Fibroblast of peridontal ligament (primary cell): ENCODE data around the gene PNPO.

Source experiments
- DNase-seq: peaks from one replicate; pipeline ENCODE4 v3.0.0-alpha.2; 2010; ENCODE audit errors: extremely low read depth

The PNPO gene

DNA sequence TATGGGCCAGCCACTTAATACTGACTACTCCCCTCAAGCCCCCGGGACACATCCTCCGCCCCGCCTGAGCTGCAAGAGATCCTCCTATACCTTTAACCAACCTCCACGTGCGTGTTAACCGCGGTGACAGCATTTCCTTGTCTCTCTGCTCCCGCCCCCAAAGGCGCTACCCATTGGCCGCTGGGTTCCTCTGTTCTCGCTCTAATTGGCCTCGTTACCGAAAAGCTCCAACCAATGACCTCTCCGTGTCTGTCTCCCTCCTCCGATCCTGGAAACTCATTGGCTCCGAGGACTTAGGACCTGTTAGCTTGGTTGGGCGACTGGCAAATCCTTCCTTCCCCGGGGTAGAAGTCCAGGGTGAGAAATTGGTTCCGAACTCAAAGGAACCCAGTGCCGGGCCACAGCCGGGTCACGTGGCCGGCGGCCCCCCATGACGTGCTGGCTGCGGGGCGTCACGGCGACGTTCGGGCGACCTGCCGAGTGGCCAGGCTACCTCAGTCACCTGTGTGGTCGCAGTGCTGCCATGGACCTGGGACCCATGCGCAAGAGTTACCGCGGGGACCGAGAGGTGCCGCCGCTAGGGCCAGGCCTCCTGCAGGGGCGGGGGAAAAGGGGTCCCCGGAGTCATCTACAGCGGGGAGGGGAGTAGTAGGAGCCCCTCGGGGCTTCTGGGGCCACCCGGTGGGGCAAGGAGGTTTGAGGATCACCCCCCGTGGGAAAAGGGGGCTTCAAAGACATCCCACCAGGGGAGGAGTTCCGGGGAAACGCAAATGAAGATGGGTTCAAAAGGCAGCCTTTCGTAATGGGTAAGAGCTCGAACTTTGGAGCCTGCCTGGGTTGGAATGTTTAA lies at the start of gene PNPO:
Gene PNPO, plus strand, starts transcription at position 326 of the 850 bp plus-strand sequence. Its CDS starts 105 bp downstream, at position 431.
- peak; percentile 99 for DNase-seq

DNA sequence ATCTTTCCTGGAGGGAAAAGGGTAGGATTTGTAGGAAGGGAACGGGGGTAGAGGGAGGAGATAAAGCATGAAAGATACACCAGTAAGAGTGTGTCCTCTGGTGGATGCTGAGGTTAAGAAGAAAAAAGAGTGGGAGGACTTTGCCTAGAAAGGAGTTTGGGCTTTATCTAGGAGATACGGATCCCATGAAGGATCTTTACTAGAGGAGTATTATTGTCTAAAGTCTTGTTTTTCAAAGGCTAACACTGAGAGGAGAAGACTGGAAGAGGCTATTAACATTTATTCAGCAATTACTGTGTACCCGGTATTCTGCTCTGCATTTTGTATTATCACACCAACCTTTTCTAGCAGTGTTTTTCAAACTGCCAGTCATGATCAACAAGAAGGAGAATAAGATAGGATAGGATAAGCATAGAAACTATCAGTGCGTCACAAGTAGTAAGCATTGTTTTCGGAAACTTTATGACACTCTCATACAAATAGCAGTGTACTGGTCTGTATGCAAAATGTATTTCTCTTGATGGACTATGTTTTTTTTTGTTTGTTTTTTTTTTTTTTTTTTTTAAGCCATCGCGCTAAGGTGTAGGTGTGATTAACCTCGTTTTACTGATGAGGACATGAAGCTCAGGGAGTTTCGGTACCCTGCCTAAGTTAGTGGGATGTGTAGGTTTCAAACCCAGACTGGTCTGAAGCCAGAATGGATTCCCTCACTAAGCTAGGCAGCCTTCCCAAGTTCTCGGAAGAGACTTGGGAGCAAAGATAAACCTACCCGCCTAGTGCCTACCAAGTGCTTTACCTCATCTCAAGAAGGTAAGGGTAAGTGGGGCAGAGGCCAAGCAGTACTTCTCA lies 46.6 kb upstream of the PNPO start:
- peak; percentile 10 for DNase-seq

DNA sequence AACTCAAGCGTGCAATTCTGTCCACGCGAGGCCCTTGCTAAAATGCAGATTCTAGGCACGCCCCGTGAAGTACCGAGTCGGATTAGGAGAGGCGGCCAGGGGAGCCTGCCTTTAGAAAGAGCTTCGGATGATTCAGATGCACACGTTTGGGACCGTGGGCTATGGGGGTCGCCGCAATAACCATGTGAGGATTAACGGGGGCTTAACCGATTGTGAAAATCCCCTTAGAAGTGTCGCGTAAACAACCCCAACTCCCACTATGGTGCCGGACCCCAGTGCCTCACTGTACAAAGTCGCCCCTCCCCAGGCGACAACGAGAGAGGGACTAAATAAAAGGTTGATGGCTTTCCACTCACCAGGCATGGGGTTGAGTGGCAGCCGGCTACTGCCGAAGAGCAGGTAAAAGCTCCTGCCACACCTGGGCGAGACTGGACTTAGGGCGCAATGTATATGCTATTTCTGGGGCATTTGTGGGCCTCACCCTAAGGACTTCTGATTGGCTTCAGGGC lies 46.0 kb upstream of the PNPO start:
- peak; percentile 45 for DNase-seq

DNA sequence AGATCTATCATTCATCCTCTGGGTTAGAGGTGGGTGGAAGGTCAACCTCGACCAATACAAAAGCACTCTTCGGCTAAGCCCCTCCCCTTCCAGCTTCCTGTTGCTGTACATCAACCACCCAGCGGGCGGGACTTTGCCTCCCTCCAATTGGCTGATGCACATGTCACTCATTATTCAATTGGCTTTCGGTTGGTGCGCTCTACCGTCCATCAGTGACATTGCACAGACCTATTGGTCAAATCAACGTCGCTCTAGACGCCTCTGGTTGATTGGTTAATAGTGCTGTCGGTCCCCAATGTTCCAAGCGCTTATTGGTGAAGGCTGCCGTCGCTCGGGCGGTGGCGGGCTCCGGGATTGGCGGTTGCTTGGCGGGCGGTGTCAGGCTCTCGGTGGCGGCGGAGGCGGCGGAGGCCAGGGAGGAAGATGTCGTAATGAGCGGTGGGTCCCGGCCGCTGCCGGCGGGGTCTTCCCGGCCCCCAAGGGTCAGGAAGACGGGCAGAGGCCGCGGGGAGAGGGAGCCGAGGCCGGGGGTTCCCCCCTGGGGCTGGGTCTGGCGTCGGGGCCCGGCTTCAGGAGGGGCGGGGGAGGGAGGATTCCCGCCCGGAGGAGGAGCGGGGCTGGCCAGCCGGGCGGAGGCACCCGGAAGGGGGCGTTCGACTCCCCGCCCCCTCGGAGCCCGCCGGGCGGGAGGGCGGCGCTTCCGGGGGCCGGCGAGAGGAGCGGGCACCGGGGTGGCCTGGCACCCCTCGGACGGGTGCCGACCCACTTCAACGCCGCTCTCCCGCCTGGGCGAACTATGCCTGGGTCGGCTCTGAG lies 45.3 kb upstream of the PNPO start, which contains the start of gene SP2:
Gene SP2, plus strand, starts transcription at position 381 of the 816 bp plus-strand sequence. Its CDS starts 51 bp downstream, at position 432.
- peak; percentile 100 for DNase-seq

- peak; percentile 25 for DNase-seq
Measured at GRCh38 chr17:47896672-47897490, 44.5 kb upstream of the PNPO start.

GRCh38 chr17:47897561-47897960 lies 43.8 kb upstream of the PNPO start:
- no peak for DNase-seq

DNA sequence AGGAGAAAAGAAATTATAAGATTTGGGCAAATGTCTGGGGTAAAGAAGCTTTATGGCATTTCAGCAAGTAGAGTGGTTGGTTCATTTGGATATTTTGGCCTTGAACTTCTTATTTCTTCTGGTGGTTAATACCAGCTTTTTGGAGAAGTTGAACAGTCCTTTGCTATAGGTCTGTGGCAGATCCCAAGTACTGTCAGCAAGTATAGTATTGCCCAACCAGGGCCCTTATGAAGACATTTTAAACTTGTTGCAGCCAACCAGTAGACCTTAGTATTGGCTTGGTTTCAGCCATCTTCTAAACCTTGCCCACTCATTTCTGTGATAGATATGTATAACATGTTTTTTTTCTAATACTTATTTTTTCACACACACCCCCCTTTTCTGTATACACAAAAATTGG lies 43.1 kb upstream of the PNPO start:
- DNase-seq, result no peak

GRCh38 chr17:47899643-47900042 lies 41.7 kb upstream of the PNPO start:
- no peak for DNase-seq

GRCh38 chr17:47901423-47901822 lies 39.9 kb upstream of the PNPO start:
- no peak for DNase-seq

DNA sequence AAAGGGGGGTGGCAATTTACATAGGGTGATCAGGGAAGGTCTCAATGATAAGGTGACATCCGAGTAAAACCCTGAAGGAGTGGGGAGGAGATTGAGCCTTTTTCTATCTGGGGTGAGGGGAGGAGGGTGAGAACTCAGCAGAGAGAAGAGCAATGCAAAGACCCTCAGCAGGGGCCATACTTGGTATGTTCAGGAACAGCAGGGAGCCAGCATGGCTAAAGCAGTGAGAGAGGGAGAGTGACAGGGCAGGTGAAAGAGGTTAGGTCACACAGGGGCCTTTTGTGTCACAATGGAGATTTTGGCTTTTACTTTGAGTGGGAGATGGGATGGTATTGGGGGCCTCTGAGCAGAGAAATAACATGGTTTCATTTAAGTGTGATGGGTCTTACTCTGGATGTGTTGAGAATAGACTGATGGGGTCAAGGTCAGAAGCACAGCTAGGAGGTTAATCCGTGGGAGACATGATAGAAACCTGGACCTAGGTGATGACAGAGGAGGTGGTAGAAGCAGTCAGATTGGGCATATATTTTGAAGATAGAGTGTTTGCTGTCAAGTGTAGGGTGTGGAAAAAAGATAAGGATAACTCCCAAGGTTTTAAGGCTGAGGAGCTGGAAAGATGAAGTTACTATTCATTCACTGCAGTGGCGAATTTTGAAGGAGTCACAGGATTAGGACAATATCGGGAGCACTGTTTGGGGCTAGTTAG lies 39.2 kb upstream of the PNPO start:
- DNase-seq, result no peak

DNA sequence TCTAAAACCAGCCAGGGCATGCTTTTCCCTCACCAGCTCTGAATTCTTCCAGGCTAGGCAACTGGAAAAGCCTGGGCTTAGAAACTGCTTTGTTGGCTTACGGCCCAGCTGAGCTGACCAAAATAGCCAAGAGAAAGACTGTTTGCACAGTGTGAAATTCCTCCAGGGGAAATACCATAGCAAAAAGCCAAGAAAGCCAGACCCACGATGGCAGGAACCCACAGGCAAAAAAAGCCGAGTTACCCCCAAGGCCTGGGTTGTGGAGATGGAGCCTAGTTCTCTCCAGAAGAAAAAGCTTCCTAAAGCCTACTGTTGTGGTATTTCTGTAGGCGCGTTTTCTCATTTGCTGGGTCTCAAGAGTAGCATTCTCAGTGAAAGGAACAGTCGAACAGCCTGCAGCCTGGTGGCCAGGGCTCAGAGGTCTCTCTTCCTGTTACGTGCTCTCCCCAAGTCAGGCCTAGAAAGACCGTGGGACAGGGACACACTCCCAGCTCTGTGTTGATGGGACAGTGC lies 36.1 kb upstream of the PNPO start:
- DNase-seq, result peak; percentile 96

- no peak for DNase-seq
Measured at GRCh38 chr17:47906443-47906842, 34.9 kb upstream of the PNPO start.

GRCh38 chr17:47907932-47908562 lies 33.3 kb upstream of the PNPO start:
- DNase-seq, result peak; percentile 73

- DNase-seq, result no peak
Measured at GRCh38 chr17:47913050-47913449, 28.3 kb upstream of the PNPO start.

DNA sequence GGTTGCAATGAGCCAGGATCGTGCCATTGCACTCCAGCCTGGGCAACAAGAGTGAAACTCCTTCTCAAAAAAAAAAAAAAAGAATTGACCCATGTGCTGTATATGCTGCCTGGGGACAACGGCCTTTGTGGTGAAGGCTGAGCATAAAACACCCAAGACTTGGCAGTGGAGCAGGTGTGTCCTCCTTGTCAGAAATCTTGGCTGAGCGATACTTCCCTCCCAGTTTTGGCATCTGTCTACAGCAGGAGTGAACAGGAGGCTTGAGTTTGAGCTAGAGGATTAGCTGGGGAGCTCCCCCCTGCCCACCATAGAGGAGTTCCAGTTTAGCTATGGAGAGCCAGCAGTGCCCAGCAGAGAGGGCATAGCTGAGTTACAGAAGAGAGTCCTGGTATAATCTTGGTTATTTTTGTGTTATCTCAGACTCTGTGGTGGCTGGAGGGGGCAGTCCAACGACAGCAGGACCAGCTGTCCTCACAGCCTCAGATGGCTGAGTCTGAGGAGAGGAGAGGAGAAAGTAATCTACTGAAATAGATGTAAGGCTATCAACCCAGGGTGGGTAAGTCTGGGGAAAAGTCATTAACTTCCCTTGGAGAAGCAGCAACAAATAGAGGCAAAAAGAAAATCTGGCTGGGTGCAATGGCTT lies 26.9 kb upstream of the PNPO start:
- DNase-seq, result no peak

- DNase-seq, result no peak
Measured at GRCh38 chr17:47915776-47916398, 25.5 kb upstream of the PNPO start.

DNA sequence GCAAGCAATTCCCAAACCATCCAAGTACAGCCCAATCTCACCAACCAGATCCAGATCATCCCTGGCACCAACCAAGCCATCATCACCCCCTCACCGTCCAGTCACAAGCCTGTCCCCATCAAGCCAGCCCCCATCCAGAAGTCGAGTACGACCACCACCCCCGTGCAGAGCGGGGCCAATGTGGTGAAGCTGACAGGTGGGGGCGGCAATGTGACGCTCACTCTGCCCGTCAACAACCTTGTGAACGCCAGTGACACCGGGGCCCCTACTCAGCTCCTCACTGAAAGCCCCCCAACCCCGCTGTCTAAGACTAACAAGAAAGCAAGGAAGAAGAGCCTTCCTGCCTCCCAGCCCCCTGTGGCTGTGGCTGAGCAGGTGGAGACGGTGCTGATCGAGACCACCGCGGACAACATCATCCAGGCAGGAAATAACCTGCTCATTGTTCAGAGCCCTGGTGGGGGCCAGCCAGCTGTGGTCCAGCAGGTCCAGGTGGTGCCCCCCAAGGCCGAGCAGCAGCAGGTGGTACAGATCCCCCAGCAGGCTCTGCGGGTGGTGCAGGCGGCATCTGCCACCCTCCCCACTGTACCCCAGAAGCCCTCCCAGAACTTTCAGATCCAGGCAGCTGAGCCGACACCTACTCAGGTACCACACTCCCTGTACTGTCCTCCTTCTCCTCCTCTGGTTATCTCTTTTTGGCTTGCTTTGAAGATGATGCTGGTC lies 24.7 kb upstream of the PNPO start:
- DNase-seq, result no peak

- DNase-seq, result no peak
Measured at GRCh38 chr17:47917581-47917980, 23.8 kb upstream of the PNPO start.
